A172 (cell line): Measurements from ENCODE around the gene LRMDA. TPM values are rescaled to one million over a fixed set of nuclear protein-coding genes. Genes with fewer than 3 reads are reported as not detected.

ENCODE experiments used
- DNase-seq: peaks from one replicate; pipeline ENCODE4 v3.0.0-alpha.2; 2015; ENCODE audit warnings: low spot score
- total RNA-seq: library from RNA; depleted of rRNA; stranded (reverse); fragments of >200 nt; shearing (Covaris generic); gene quantifications from 2 replicates; pipeline ENCODE4 v1.2.3, GENCODE V29; 2014

LRMDA gene
- total RNA-seq, 1 experiment from 2014 or later: not detected

GRCh38 chr10:75825235-75825634 is 393.8 kb downstream of the LRMDA start:
- DNase-seq: no peak

DNA sequence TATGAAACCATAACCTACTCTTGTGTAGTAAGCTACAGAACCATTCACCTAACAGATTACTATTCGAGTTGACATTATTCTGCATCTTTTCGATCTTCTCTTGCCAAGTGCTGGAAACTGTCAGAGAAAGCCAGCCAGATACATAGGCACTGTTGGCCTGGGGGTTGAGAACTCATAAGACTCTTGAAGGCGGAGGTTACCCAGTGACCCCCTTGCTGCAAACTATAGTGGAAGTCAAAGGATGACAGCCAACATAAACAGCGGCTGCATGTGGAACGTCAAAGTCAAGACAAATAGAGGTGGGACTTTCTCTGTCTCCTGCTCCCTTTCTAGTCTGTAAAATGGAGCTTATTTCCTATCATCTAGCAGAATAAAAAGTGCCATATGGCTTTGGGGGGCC is 394.2 kb downstream of the LRMDA start:
- no peak for DNase-seq

DNA sequence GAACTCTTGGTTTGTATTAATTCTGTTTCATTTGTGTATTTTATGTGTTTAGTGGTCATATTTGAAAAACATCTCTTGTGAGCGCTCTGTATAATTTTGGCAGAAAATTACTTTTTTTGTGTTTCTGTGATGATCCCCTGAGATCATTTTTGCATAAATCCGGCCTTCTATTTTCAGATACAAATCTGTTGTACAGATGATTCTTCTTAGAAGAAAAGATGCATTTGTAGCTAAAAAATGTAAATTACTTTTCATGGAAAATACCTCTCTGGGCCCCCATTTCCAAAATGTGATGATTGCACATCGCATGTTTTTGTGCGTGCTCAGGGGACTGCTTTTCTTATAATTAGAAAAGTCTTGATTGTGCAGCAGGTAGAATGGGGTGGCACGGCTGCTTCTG is 395.4 kb downstream of the LRMDA start:
- no peak for DNase-seq

DNA sequence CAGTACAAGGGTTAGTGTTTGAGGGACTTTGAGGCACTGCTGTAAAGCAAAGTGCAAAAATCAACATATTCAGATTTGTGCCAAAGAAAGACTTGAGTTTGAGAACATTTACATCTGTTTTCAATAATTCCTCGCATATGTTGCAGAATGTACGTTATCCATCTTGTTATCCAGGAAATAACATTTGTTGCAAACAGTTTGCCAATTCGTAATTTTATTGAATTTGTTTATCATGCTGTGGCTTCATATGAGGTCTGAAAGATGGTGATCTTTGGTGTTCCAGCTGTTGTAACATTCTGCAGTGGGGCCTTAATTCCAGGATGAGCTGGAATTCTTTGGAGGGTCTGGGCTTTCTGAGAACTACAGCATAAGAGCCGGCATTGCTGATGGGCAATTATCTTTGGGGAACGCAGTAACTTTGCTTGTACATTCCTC is 396.2 kb downstream of the LRMDA start:
- DNase-seq: no peak

GRCh38 chr10:75828413-75828812 is 397.0 kb downstream of the LRMDA start:
- DNase-seq: no peak

DNA sequence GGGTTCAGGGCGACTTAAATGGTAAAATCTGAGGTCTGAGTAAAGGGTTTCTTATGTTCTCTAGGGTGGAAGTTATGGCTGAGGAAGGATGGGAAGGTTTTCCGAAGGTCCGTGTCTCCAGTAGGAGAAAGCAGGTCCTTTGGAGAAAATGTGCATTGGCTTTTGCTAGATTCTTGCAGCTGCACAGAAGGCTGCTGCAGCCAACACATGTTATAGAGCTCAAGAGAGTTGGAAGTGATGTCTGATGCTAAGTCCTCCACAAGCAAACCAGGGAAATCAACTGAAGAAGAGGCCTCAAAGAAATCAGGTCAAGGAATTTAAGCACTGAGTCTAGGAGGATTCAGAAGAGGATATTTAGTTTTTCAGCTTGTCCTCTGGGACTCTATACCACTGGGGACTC is 404.6 kb downstream of the LRMDA start:
- DNase-seq: no peak

- DNase-seq: no peak
Observed at GRCh38 chr10:75838486-75838885, 407.1 kb downstream of the LRMDA start.

DNA sequence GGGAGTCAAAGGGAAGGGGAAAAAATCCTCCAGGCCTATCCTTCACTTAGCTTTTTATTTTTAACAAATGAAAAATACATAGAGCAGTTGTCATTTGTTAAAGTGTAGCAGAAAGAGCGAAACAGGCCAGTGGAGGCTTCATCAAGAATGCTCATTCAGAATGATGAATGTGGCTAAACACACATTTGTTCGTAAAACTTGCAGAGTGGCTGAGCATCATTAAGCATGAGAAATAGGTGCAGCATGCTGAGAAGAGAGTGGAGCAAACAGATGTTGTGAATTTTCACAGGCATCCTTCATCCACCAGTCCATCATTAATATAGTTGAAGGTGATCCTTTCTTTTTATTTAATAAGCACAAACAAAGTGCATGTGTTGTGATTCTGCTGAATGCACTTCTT is 407.6 kb downstream of the LRMDA start:
- no peak for DNase-seq

- no peak for DNase-seq
Observed at GRCh38 chr10:75841266-75841665, 409.8 kb downstream of the LRMDA start.

DNA sequence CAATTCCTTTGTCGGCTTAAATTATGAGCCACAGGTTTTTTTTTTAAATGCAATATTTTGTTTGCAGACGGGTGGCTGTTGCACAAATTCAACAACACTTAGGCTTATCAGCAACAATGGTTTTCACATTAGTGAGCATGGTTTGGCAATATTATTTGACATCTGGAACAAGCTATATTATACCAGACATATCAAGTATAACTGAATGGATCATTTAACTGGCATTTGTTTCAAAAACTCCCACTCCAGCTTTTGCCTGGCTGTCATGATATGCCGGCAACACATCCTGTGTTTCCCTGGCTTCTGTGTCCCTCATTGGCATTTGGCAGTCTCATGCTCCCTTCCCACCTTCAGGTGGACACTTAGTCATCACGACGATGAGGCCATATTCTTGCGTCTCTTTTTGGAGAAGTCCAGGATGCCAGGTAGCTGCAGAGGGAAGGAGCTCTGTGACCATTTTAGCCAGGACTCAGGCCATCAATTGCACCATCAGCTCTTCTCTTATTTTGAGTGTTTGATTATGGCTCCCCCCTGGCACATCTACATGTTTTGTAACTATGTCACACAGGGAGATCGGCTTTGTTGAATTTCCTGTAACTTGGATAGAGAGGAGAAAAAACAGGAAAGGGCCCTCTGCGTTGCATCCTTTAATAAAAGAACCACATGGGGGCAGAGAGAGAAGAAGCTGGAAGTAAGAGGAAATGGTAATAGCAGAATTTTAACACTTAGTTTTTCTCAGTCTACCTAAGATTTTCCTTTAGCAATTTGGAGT is 413.9 kb downstream of the LRMDA start:
- DNase-seq: no peak

GRCh38 chr10:75847477-75847876 is 416.1 kb downstream of the LRMDA start:
- no peak for DNase-seq

DNA sequence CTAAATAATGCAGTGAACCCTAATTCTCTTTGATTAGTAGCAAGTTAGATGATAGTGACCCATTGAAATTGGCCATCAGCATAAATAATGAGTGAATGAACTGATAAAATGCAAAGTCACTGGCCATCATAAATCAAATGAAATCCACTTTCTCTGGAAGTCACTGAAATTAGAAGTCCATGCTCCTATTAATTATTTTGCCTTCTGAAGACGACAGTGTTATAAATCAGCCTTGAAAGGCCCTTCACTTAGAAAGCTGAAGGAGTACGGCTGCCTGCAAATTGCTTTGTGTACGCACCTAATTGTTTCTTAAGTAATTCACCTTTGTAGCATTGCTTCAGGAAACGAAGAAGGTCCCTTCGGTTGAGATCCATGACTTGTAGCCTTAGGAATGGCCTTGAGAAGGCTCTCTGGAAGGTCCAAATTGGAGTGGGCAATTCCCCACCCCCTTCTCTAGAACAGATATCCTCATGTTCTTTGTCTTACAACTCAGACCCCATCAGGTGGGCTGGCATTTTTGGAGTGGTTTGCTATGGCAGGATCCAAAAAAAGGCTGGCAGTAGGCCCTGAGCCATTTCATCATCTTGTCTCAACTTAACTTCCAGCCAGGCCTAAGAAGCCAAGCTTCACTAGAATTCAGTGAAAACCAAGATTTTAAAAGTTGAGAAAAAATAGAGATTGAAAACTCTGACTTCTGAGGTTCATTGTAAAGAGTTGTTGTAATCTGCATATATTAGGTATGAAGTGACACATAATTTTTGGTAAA is 420.3 kb downstream of the LRMDA start:
- no peak for DNase-seq

DNA sequence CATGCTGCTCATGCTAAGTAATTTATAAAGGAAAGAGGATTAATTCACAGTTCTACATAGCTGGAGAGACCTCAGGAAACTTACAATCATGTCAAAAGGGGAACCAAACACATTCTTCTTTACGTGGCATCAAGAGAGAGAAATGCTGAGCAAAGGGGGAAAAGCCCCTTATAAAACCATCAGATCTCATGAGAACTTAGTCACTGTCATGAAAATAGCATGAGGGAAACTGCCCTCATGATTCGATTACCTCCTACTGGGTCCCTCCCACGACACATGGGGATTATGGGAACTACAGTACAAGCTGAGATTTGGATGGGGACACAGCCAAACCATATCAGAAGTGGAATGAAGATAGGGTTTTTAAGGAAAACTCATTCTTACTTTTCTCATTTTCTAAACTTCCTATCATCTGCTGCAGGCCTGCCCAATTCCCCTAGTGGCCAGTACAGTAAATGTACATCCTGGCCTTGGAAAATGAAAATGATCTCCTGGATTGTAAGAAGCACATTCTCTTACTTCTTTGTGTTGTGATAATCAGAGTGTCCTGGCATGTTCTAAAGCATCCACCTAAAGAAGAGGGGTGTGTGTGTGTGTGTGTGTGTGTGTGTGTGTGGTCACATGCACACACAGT is 421.5 kb downstream of the LRMDA start:
- no peak for DNase-seq

DNA sequence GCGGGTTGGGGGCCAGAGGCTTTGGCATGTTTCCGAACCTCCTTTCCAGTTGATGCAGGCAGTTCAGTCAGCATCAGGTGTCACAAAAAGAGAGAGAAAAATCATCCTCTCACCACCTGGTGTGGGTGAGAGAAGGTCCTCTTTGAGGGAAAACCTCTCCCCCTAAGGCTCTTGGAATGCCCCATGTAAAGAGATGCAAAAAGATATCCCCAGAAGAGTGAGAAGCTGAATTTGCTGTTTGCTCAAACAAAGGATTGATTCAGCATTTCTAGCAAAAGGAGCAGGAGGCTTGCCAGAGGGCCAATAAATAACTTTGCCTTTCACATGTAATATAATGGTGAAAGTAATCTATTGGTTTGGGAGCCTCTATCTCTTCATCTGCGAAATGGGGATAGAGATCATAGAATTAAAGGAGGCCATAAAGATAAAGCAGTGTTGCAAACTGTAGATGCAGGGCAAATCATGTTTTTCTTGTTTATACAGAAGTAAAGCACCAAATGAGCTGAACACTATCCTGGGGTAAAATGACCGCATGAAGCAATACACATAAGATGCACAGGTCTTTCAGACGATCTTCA is 425.9 kb downstream of the LRMDA start:
- no peak for DNase-seq

DNA sequence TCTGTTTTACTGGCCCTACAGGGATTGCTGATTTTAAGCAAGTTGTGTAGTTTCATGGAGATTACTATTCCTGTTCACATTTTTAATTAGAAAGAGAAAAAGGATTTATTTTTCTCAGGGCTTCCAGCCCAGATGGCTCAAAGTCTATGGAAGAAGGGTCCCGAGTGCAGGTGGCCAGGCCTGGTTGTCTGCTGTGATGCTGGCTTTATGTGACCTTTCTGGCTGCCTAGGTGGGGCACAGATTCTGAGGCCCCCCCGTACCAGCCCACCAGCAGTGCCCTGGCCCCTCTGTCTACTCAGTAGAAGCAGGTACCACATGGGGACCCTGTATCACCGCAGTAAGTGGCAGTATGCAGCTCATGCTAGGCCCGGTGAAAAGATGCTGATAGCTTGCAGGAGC is 426.5 kb downstream of the LRMDA start:
- no peak for DNase-seq

DNA sequence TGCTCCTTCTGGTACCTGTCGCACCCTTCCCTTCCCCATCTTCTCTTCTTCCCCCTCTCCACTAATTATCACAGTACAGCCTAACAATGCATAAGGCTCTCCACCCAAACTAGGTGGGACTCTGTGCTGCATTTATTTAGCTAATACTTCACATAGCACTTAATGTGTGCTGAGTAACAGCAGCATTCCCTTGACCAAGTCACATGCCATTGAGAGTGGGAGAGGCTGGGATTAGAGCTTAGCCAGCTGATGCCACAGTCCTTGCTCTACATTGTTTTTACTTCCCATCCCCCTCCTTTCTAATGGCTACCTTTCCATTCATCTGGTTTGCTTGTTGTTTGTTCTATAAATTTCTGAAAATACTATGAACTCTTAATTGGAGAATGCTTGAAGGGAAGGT is 426.9 kb downstream of the LRMDA start:
- DNase-seq: no peak

GRCh38 chr10:75859141-75859540 is 427.7 kb downstream of the LRMDA start:
- no peak for DNase-seq

- DNase-seq: no peak
Observed at GRCh38 chr10:75860009-75860408, 428.6 kb downstream of the LRMDA start.

- no peak for DNase-seq
Observed at GRCh38 chr10:75861582-75861981, 430.2 kb downstream of the LRMDA start.

GRCh38 chr10:75862935-75863334 is 431.5 kb downstream of the LRMDA start:
- no peak for DNase-seq

GRCh38 chr10:75864717-75865116 is 433.3 kb downstream of the LRMDA start:
- DNase-seq: no peak
